H9 (cell line): ENCODE data around the gene FOXN1. TPM values are rescaled to one million over a fixed set of nuclear protein-coding genes. Genes with fewer than 3 reads are reported as not detected.

ENCODE experiments used
- DNase-seq: peaks from one replicate; pipeline ENCODE4 v3.0.0-alpha.2; 2017
- H2AFZ ChIP-seq: one replicate; pipeline ENCODE4 v1.6.1; 2013; ENCODE audit warnings: mild to moderate bottlenecking, low read length, control low read depth, moderate library complexity
- H2AK5ac ChIP-seq: 2 replicates; pipeline ENCODE4 v1.6.1; 2013; ENCODE audit warnings: low read length, control low read depth, mixed read lengths; ENCODE audit not compliant: insufficient read length
- H2BK120ac ChIP-seq: one replicate; pipeline ENCODE4 v1.6.1; 2013; ENCODE audit warnings: low read depth, mild to moderate bottlenecking, low read length, control low read depth, inconsistent platforms; ENCODE audit not compliant: poor library complexity, severe bottlenecking
- H2BK12ac ChIP-seq: 2 replicates; pipeline ENCODE4 v1.6.1; 2013; ENCODE audit warnings: low read length, control low read depth, mixed read lengths, low read depth; ENCODE audit not compliant: insufficient read length
- H2BK15ac ChIP-seq: 2 replicates; pipeline ENCODE4 v1.6.1; 2013; ENCODE audit warnings: low read depth, low read length, control low read depth
- H2BK20ac ChIP-seq: one replicate; pipeline ENCODE4 v1.6.1; 2013; ENCODE audit warnings: low read depth, mild to moderate bottlenecking, low read length, control low read depth, inconsistent platforms; ENCODE audit not compliant: poor library complexity, severe bottlenecking
- H2BK5ac ChIP-seq: 2 replicates; pipeline ENCODE4 v1.6.1; 2013; ENCODE audit warnings: low read length, control low read depth, mixed read lengths; ENCODE audit not compliant: insufficient read length
- H3K14ac ChIP-seq: 2 replicates; pipeline ENCODE4 v1.6.1; 2013; ENCODE audit warnings: low read length, control low read depth; ENCODE audit not compliant: insufficient read depth
- H3K18ac ChIP-seq: 2 replicates; pipeline ENCODE4 v1.6.1; 2013; ENCODE audit warnings: low read depth, mild to moderate bottlenecking, mixed read lengths, low read length, control low read depth; ENCODE audit not compliant: insufficient read length
- H3K23ac ChIP-seq: 2 replicates; pipeline ENCODE4 v1.6.1; 2013; ENCODE audit warnings: low read length, control low read depth, mixed read lengths, low read depth; ENCODE audit not compliant: insufficient read length
- H3K23me2 ChIP-seq: 2 replicates; pipeline ENCODE4 v1.6.1; 2013; ENCODE audit warnings: low read depth, mild to moderate bottlenecking, mixed read lengths, low read length, control low read depth; ENCODE audit not compliant: insufficient read length, poor library complexity, severe bottlenecking
- H3K27ac ChIP-seq: 2 replicates; pipeline ENCODE4 v1.5.1; 2013; ENCODE audit warnings: low read length, control low read depth, mixed read lengths, low read depth; ENCODE audit not compliant: insufficient read length
- H3K27me3 ChIP-seq: 2 replicates; pipeline ENCODE4 v1.6.1; 2013; ENCODE audit warnings: low read length, control low read depth, inconsistent platforms; ENCODE audit not compliant: insufficient read depth
- H3K4ac ChIP-seq: 2 replicates; pipeline ENCODE4 v1.6.1; 2013; ENCODE audit warnings: low read depth, mild to moderate bottlenecking, control low read depth, inconsistent platforms, low read length, moderate library complexity
- H3K4me1 ChIP-seq: 2 replicates; pipeline ENCODE4 v1.6.1; 2013; ENCODE audit warnings: low read length, control low read depth, inconsistent platforms; ENCODE audit not compliant: insufficient read depth
- H3K4me2 ChIP-seq: 2 replicates; pipeline ENCODE4 v1.6.1; 2013; ENCODE audit warnings: low read length, control low read depth, mixed read lengths; ENCODE audit not compliant: insufficient read length, insufficient read depth
- H3K56ac ChIP-seq: 2 replicates; pipeline ENCODE4 v1.6.1; 2013; ENCODE audit warnings: low read depth, mild to moderate bottlenecking, mixed read lengths, low read length, control low read depth; ENCODE audit not compliant: insufficient read length
- H3K79me1 ChIP-seq: 2 replicates; pipeline ENCODE4 v1.6.1; 2013; ENCODE audit warnings: low read depth, mild to moderate bottlenecking, moderate library complexity, low read length, control low read depth, inconsistent platforms; ENCODE audit not compliant: insufficient read depth, poor library complexity, severe bottlenecking
- H3K79me2 ChIP-seq: 2 replicates; pipeline ENCODE4 v1.6.1; 2013; ENCODE audit warnings: low read length, control low read depth, inconsistent platforms; ENCODE audit not compliant: insufficient read depth
- H3K9ac ChIP-seq: 2 replicates; pipeline ENCODE4 v1.6.1; 2013; ENCODE audit warnings: low read length, control low read depth, mixed read lengths; ENCODE audit not compliant: insufficient read length; ENCODE audit errors: extremely low read depth
- H3K9me3 ChIP-seq: one replicate; pipeline ENCODE4 v1.6.1; 2013; ENCODE audit warnings: low read depth, low read length, inconsistent platforms; ENCODE audit not compliant: control insufficient read depth
- H3T11ph ChIP-seq: one replicate; pipeline ENCODE4 v1.6.1; 2013; ENCODE audit warnings: mild to moderate bottlenecking, low read length, control low read depth, inconsistent platforms
- H4K20me1 ChIP-seq: one replicate; pipeline ENCODE4 v1.6.1; 2013; ENCODE audit not compliant: control insufficient read depth, insufficient read length, insufficient read depth
- H4K5ac ChIP-seq: 2 replicates; pipeline ENCODE4 v1.6.1; 2013; ENCODE audit warnings: low read depth, mild to moderate bottlenecking, mixed read lengths, low read length, control low read depth; ENCODE audit not compliant: insufficient read length
- H4K8ac ChIP-seq: replicated peaks from 2 replicates; pipeline ENCODE4 v1.6.1; 2013; ENCODE audit warnings: low read length, control low read depth, mixed read lengths, low read depth; ENCODE audit not compliant: insufficient read length
- H4K91ac ChIP-seq: 2 replicates; pipeline ENCODE4 v1.6.1; 2013; ENCODE audit warnings: low read depth, mild to moderate bottlenecking, moderate library complexity, mixed read lengths, low read length, control low read depth; ENCODE audit not compliant: insufficient read length
- H3K27ac Mint-ChIP-seq, 3 experiments: 2 replicates in 2 of 3; 3 replicates in 1 of 3; pipeline ENCODE4 v1.8.0; 2020 to 2021; ENCODE audit warnings: mixed read lengths in 3 of 3, mild to moderate bottlenecking in 1 of 3, moderate library complexity in 1 of 3
- H3K27me3 Mint-ChIP-seq: 2 replicates; pipeline ENCODE4 v1.8.0; 2021; ENCODE audit warnings: low read depth, mild to moderate bottlenecking, moderate library complexity, mixed read lengths
- H3K36me3 Mint-ChIP-seq, 3 experiments: 2 replicates in 2 of 3; 3 replicates in 1 of 3; pipeline ENCODE4 v1.8.0; 2020 to 2021; ENCODE audit warnings: low read depth in 3 of 3, mixed read lengths in 3 of 3; ENCODE audit not compliant: insufficient read depth in 1 of 3
- H3K4me1 Mint-ChIP-seq, 2 experiments: 2 replicates each; pipeline ENCODE4 v1.8.0; 2020; ENCODE audit warnings: mixed read lengths in 2 of 2
- H3K4me3 Mint-ChIP-seq, 2 experiments: 2 replicates in 1 of 2; 3 replicates in 1 of 2; pipeline ENCODE4 v1.8.0; 2020 to 2021; ENCODE audit warnings: mild to moderate bottlenecking in 2 of 2, mixed read lengths in 2 of 2, moderate library complexity in 1 of 2
- H3K9me3 Mint-ChIP-seq, 2 experiments: 2 replicates in 1 of 2; 3 replicates in 1 of 2; pipeline ENCODE4 v1.8.0; 2020; ENCODE audit warnings: mild to moderate bottlenecking in 2 of 2, mixed read lengths in 2 of 2, moderate library complexity in 1 of 2
- WGBS: extraction: QIAGEN DNeasy Blood & Tissue Kit; methylation state at CpG from one replicate; pipeline ENCODE4 v1.1.7; 2013; ENCODE audit warnings: missing lambda C conversion rate, low lambda C conversion rate, mixed read lengths; ENCODE audit not compliant: insufficient read length; ENCODE audit errors: extremely low coverage; 5-methylcytosine and 5-hydroxymethylcytosine counted together
- total RNA-seq: library from RNA; stranded (reverse); gene quantifications from 2 replicates; pipeline ENCODE4 v1.2.1, GENCODE V29; 2021
- TF ChIP-seq, protein P1 (sequence below): fragments of 200-600 bp; sonication (generic); conservative IDR thresholded peaks from 3 replicates; pipeline ENCODE4 v1.8.0; 2021; ENCODE audit warnings: antibody characterized with exemption, mild to moderate bottlenecking

Gene FOXN1
- total RNA-seq, 1 experiment from 2014 or later, result not detected

DNA sequence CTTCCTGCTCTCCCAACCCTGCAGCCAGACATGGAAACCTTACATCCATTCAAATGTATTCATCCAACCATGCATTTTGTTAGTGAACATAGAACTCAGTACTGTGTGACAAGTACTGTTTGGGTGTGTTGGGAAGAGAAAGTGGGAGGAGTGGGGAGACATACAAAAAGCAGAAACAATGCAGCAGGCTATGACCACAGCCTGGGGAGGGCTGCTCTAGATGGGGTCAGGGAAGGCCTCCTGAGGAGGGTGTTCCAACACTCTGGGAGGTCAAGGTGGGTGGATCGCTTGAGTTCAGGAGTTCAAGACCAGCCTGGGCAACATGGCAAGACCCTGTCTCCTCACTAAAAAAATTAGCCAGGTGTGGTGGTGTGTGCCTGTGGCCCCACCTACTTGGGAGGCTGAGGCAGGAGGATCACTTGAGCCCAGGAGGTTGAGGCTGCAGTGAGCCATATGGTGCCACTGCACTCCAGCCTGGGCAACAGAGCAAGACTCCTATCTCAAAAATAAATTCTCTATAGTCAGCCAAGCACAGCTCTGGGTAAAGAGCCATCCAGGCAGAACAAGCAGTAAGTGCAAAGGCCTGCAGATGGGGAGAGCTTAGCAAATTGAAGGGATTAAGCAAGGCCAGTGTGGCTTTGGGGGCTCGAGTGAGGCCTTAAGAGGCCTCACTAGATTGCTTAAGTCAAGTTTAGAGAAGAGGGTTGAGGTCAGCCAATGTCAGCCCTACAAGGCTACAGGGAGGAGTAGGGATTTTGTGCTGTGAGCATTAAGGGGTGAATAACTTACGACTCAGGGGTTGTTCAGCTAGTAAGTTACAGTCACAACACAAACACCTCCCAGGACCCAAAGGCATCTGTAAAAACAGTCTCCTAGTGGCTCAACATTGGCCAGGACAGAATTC, 27.2 kb upstream of the FOXN1 start:
- no peak for DNase-seq
- no peak overlapping the region for H4K91ac ChIP-seq
- WGBS, result no CpG with 5 or more reads among the region's 3 CpGs
- no peaks in the 10 kb centered on the region; the same call in 1 of the 2 replicates for H3K4me1 ChIP-seq
- no peaks in the 10 kb centered on the region for H4K20me1 ChIP-seq
- H2AK5ac ChIP-seq, result no peak overlapping the region
- H3K4me1 Mint-ChIP-seq, result peaks cover 12 to 19% of the 10 kb centered on the region in 2 experiments
- no peaks in the 10 kb centered on the region for H3K9me3 Mint-ChIP-seq
- TF ChIP-seq, protein P1, sequence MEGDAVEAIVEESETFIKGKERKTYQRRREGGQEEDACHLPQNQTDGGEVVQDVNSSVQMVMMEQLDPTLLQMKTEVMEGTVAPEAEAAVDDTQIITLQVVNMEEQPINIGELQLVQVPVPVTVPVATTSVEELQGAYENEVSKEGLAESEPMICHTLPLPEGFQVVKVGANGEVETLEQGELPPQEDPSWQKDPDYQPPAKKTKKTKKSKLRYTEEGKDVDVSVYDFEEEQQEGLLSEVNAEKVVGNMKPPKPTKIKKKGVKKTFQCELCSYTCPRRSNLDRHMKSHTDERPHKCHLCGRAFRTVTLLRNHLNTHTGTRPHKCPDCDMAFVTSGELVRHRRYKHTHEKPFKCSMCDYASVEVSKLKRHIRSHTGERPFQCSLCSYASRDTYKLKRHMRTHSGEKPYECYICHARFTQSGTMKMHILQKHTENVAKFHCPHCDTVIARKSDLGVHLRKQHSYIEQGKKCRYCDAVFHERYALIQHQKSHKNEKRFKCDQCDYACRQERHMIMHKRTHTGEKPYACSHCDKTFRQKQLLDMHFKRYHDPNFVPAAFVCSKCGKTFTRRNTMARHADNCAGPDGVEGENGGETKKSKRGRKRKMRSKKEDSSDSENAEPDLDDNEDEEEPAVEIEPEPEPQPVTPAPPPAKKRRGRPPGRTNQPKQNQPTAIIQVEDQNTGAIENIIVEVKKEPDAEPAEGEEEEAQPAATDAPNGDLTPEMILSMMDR, result no peak
- no peak overlapping the region for H4K8ac ChIP-seq
- H2AFZ ChIP-seq, result no peak overlapping the region
- no peak overlapping the region for H3K23ac ChIP-seq
- no peak overlapping the region for H3K4me3 Mint-ChIP-seq
- H3K56ac ChIP-seq, result no peak overlapping the region
- H3K23me2 ChIP-seq, result no peaks in the 10 kb centered on the region
- no peak overlapping the region for H4K5ac ChIP-seq
- H3K4ac ChIP-seq, result no peak overlapping the region
- H3K27me3 ChIP-seq, result no peaks in the 10 kb centered on the region; the same call in 1 of the 2 replicates
- H3K79me1 ChIP-seq, result no peaks in the 10 kb centered on the region
- no peak overlapping the region for H3K14ac ChIP-seq
- no peak overlapping the region for H2BK120ac ChIP-seq
- H3K9me3 ChIP-seq, result no peaks in the 10 kb centered on the region
- no peak overlapping the region for H3K18ac ChIP-seq
- no peak overlapping the region for H2BK15ac ChIP-seq
- no peak overlapping the region for H3K27ac ChIP-seq
- H3K27me3 Mint-ChIP-seq, result peaks cover 7% of the 10 kb centered on the region
- H2BK12ac ChIP-seq, result no peak overlapping the region
- H3K4me2 ChIP-seq, result no peak overlapping the region
- no peaks in the 10 kb centered on the region for H3K36me3 Mint-ChIP-seq
- no peak overlapping the region for H3K27ac Mint-ChIP-seq
- no peak overlapping the region for H3K9ac ChIP-seq
- H2BK5ac ChIP-seq, result no peak overlapping the region
- no peak overlapping the region for H2BK20ac ChIP-seq
- H3T11ph ChIP-seq, result no peak overlapping the region
- no peaks in the 10 kb centered on the region for H3K79me2 ChIP-seq
